WTC11 (cell line): ENCODE data around the gene SLIT3. TPM values are rescaled to one million over a fixed set of nuclear protein-coding genes. Genes with fewer than 3 reads are reported as not detected.

Source experiments
- ATAC-seq: fragments of 200-7000 bp; cut with Tn5 transposase; 2 replicates; pipeline ENCODE4 v1.10.0; 2021; ENCODE audit warnings: mild to moderate bottlenecking, moderate library complexity
- CTCF ChIA-PET: fragments of 300-600 bp; sonication (Branson Sonifier 250); formaldehyde crosslinking; loops from one replicate; lab custom pipeline; 2021; ENCODE audit warnings: antibody characterized with exemption; lab: Charles Lee
- POLR2A ChIA-PET: fragments of 350-600 bp; sonication (Branson Sonifier 250); formaldehyde crosslinking; loops from one replicate; lab custom pipeline; 2021; ENCODE audit warnings: antibody characterized with exemption; lab: Charles Lee
- DNase-seq: peaks from one replicate; pipeline ENCODE4 v3.0.0; 2021; ENCODE audit warnings: low spot score
- H3K27ac Mint-ChIP-seq: 2 replicates; pipeline ENCODE4 v1.8.0; 2021; ENCODE audit warnings: mixed read lengths
- H3K27me3 Mint-ChIP-seq: 2 replicates; pipeline ENCODE4 v1.8.0; 2021; ENCODE audit warnings: low read depth, mild to moderate bottlenecking, moderate library complexity, mixed read lengths
- H3K36me3 Mint-ChIP-seq: 2 replicates; pipeline ENCODE4 v1.8.0; 2021; ENCODE audit warnings: mixed read lengths
- H3K4me1 Mint-ChIP-seq: 2 replicates; pipeline ENCODE4 v1.8.0; 2022; ENCODE audit warnings: mixed read lengths
- H3K4me3 Mint-ChIP-seq: 2 replicates; pipeline ENCODE4 v1.8.0; 2021; ENCODE audit warnings: mild to moderate bottlenecking, moderate library complexity, mixed read lengths
- H3K9me3 Mint-ChIP-seq: 2 replicates; pipeline ENCODE4 v1.8.0; 2021; ENCODE audit warnings: mixed read lengths
- AR ChIP-seq: fragments of 250-450 bp; sonication (Bioruptor Pico); IDR thresholded peaks from 2 replicates; pipeline ENCODE4 v1.9.0; 2021; ENCODE audit warnings: mild to moderate bottlenecking
- ATF1 ChIP-seq: sonication (generic); formaldehyde crosslinking; IDR thresholded peaks from 2 replicates; pipeline ENCODE4 v1.8.1; 2023; ENCODE audit warnings: mild to moderate bottlenecking, moderate library complexity, missing genetic modification reagents
- CBFB ChIP-seq: sonication (generic); formaldehyde crosslinking; IDR thresholded peaks from 2 replicates; pipeline ENCODE4 v1.8.1; 2022; ENCODE audit warnings: mild to moderate bottlenecking, low read depth, missing genetic modification reagents
- CREM ChIP-seq: sonication (generic); formaldehyde crosslinking; IDR thresholded peaks from 2 replicates; pipeline ENCODE4 v1.8.1; 2022; ENCODE audit warnings: mild to moderate bottlenecking, missing genetic modification reagents, moderate library complexity
- FOXJ3 ChIP-seq: sonication (generic); formaldehyde crosslinking; IDR thresholded peaks from 2 replicates; pipeline ENCODE4 v1.9.0; 2021; ENCODE audit warnings: missing genetic modification reagents, mild to moderate bottlenecking, borderline replicate concordance
- GABPB1 ChIP-seq: sonication (generic); formaldehyde crosslinking; IDR thresholded peaks from 2 replicates; pipeline ENCODE4 v1.8.1; 2023; ENCODE audit warnings: mild to moderate bottlenecking, missing genetic modification reagents
- KAT7 ChIP-seq: sonication (generic); formaldehyde crosslinking; IDR thresholded peaks from 2 replicates; pipeline ENCODE4 v1.8.1; 2023; ENCODE audit warnings: missing genetic modification reagents, mild to moderate bottlenecking, borderline replicate concordance
- MYBL2 ChIP-seq: sonication (generic); formaldehyde crosslinking; IDR thresholded peaks from 2 replicates; pipeline ENCODE4 v1.8.1; 2023; ENCODE audit warnings: mild to moderate bottlenecking, moderate library complexity, missing genetic modification reagents
- NFATC4 ChIP-seq: fragments of 250-450 bp; sonication (Bioruptor Pico); IDR thresholded peaks from 2 replicates; pipeline ENCODE4 v1.9.0; 2021; ENCODE audit warnings: mild to moderate bottlenecking
- PRRX2 ChIP-seq: fragments of 250-450 bp; sonication (Bioruptor Pico); IDR thresholded peaks from 2 replicates; pipeline ENCODE4 v1.8.0; 2021; ENCODE audit warnings: mild to moderate bottlenecking
- SMAD4 ChIP-seq: sonication (generic); formaldehyde crosslinking; IDR thresholded peaks from 2 replicates; pipeline ENCODE4 v1.8.0; 2022; ENCODE audit warnings: mild to moderate bottlenecking, missing genetic modification reagents
- ZMAT4 ChIP-seq: fragments of 250-450 bp; sonication (Bioruptor Pico); IDR thresholded peaks from 2 replicates; pipeline ENCODE4 v1.9.0; 2021; ENCODE audit warnings: mild to moderate bottlenecking
- ZNF219 ChIP-seq: sonication (generic); formaldehyde crosslinking; IDR thresholded peaks from 2 replicates; pipeline ENCODE4 v1.8.0; 2023; ENCODE audit warnings: missing genetic modification reagents, mild to moderate bottlenecking, borderline replicate concordance
- total RNA-seq: library from RNA; stranded (reverse); gene quantifications from 3 replicates; pipeline ENCODE4 v1.2.3, GENCODE V29; 2021
- TF ChIP-seq, protein P1 (sequence below): sonication (generic); formaldehyde crosslinking; IDR thresholded peaks from 2 replicates; pipeline ENCODE4 v1.8.1; 2023; ENCODE audit warnings: mild to moderate bottlenecking, missing genetic modification reagents, borderline replicate concordance
- TF ChIP-seq, protein P2 (sequence below): sonication (generic); formaldehyde crosslinking; IDR thresholded peaks from 2 replicates; pipeline ENCODE4 v1.8.1; 2022; ENCODE audit warnings: low read depth, missing genetic modification reagents, borderline replicate concordance
- TF ChIP-seq, protein P3 (sequence below): sonication (generic); formaldehyde crosslinking; IDR thresholded peaks from 2 replicates; pipeline ENCODE4 v1.8.0; 2022; ENCODE audit warnings: mild to moderate bottlenecking, missing genetic modification reagents

Gene SLIT3
- total RNA-seq, 1 experiment from 2014 or later = 1.9 TPM

DNA sequence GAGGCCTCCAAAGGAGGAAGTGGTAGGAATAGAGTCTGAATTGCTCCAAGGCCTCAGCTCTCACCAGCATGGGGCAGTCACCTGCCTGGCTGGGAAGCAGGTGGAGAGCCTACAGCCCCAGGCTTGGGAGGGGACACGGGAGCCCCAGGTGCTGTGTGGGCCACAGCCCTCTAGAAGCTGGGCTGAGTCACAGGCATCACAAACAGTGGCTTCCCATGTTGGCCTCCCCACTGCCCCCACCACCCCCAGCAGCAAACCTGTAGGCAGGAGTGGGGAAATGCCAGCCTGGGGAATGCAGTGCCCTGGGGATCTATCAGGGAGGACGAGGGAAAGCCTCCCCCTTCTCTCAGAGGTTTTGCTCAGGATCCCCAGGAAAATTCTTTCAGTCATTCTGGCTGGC lies 309.6 kb downstream of the SLIT3 start:
- TF ChIP-seq KAT7 (CRISPR knock-in tag) (no peak), SMAD4 (CRISPR knock-in tag) (no peak), ZMAT4 (CRISPR knock-in tag) (no peak), CBFB (CRISPR knock-in tag) (no peak), GABPB1 (CRISPR knock-in tag) (no peak), ATF1 (CRISPR knock-in tag) (no peak), FOXJ3 (CRISPR knock-in tag) (no peak)
- Mint-ChIP-seq H3K4me3 (no peak overlapping the region), H3K36me3 (no peaks in the 10 kb centered on the region), H3K9me3 (no peaks in the 10 kb centered on the region), H3K4me1 (peaks cover 54% of the 10 kb centered on the region), H3K27ac (no peak overlapping the region), H3K27me3 (no peaks in the 10 kb centered on the region)
- peak; percentile 11 for ATAC-seq
- no peak for DNase-seq
- POLR2A ChIA-PET = no interaction called here
- CTCF ChIA-PET = interaction anchor here (1.4 to 1.7 kb wide), 3 partner anchors 97 to 311 kb away, joined by 3 to 4 read pairs (median 3); no protein-coding TSS in a partner anchor

DNA sequence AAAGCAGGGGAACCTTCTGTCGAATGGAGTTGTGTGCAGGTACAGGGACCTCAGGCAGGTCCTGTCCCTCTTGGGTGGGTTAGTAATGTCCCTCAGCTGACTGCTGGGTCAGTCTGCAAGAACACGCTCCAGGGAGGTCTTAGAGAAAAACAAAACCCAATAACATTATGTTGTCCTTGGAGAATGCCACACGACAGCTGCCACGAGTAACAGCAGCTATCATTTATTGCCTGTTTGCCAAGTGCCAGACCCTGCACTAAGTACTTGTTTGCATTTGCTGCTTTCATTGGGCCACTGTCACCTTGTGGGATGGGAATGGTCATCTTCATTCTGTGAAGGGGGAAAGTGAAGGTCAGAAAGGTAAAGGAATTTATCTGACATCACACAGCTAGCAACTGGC lies 310.3 kb downstream of the SLIT3 start:
- no peak for DNase-seq
- H3K4me1 Mint-ChIP-seq = peaks cover 60% of the 10 kb centered on the region
- ChIA-PET CTCF (interaction anchor here (1.4 to 1.7 kb wide), 3 partner anchors 98 to 312 kb away, joined by 3 to 4 read pairs (median 3); no protein-coding TSS in a partner anchor), POLR2A (no interaction called here)
- H3K9me3 Mint-ChIP-seq = no peaks in the 10 kb centered on the region
- no peak for TF ChIP-seq NFATC4
- TF ChIP-seq, protein P1, sequence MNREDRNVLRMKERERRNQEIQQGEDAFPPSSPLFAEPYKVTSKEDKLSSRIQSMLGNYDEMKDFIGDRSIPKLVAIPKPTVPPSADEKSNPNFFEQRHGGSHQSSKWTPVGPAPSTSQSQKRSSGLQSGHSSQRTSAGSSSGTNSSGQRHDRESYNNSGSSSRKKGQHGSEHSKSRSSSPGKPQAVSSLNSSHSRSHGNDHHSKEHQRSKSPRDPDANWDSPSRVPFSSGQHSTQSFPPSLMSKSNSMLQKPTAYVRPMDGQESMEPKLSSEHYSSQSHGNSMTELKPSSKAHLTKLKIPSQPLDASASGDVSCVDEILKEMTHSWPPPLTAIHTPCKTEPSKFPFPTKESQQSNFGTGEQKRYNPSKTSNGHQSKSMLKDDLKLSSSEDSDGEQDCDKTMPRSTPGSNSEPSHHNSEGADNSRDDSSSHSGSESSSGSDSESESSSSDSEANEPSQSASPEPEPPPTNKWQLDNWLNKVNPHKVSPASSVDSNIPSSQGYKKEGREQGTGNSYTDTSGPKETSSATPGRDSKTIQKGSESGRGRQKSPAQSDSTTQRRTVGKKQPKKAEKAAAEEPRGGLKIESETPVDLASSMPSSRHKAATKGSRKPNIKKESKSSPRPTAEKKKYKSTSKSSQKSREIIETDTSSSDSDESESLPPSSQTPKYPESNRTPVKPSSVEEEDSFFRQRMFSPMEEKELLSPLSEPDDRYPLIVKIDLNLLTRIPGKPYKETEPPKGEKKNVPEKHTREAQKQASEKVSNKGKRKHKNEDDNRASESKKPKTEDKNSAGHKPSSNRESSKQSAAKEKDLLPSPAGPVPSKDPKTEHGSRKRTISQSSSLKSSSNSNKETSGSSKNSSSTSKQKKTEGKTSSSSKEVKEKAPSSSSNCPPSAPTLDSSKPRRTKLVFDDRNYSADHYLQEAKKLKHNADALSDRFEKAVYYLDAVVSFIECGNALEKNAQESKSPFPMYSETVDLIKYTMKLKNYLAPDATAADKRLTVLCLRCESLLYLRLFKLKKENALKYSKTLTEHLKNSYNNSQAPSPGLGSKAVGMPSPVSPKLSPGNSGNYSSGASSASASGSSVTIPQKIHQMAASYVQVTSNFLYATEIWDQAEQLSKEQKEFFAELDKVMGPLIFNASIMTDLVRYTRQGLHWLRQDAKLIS = no peak
- TF ChIP-seq, protein P2, sequence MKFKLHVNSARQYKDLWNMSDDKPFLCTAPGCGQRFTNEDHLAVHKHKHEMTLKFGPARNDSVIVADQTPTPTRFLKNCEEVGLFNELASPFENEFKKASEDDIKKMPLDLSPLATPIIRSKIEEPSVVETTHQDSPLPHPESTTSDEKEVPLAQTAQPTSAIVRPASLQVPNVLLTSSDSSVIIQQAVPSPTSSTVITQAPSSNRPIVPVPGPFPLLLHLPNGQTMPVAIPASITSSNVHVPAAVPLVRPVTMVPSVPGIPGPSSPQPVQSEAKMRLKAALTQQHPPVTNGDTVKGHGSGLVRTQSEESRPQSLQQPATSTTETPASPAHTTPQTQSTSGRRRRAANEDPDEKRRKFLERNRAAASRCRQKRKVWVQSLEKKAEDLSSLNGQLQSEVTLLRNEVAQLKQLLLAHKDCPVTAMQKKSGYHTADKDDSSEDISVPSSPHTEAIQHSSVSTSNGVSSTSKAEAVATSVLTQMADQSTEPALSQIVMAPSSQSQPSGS (CRISPR knock-in tag) = no peak
- TF ChIP-seq MYBL2 = no peak
- no peak for TF ChIP-seq KAT7 (CRISPR knock-in tag)
- no peak for TF ChIP-seq AR (CRISPR knock-in tag)
- no peak for TF ChIP-seq CREM (CRISPR knock-in tag)
- TF ChIP-seq, protein P3, sequence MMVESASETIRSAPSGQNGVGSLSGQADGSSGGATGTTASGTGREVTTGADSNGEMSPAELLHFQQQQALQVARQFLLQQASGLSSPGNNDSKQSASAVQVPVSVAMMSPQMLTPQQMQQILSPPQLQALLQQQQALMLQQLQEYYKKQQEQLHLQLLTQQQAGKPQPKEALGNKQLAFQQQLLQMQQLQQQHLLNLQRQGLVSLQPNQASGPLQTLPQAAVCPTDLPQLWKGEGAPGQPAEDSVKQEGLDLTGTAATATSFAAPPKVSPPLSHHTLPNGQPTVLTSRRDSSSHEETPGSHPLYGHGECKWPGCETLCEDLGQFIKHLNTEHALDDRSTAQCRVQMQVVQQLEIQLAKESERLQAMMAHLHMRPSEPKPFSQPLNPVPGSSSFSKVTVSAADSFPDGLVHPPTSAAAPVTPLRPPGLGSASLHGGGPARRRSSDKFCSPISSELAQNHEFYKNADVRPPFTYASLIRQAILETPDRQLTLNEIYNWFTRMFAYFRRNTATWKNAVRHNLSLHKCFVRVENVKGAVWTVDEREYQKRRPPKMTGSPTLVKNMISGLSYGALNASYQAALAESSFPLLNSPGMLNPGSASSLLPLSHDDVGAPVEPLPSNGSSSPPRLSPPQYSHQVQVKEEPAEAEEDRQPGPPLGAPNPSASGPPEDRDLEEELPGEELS (CRISPR knock-in tag) = no peak
- TF ChIP-seq ZMAT4 (CRISPR knock-in tag) = no peak
- no peak for TF ChIP-seq PRRX2
- no peak for TF ChIP-seq ZNF219 (CRISPR knock-in tag)
- H3K4me3 Mint-ChIP-seq = no peak overlapping the region
- H3K27me3 Mint-ChIP-seq = no peaks in the 10 kb centered on the region
- ATAC-seq = no peak
- no peak overlapping the region for H3K27ac Mint-ChIP-seq
- no peaks in the 10 kb centered on the region for H3K36me3 Mint-ChIP-seq
